Measurements from ENCODE around the gene TNC.

TNC gene

GRCh38 chr9:115008536-115009270 is 109.3 kb downstream of the TNC start:
- peak; percentile 52 for DNase-seq (ENCODE audit: low spot score)

GRCh38 chr9:115006660-115007059 is 111.3 kb downstream of the TNC start:
- peak; percentile 85 for DNase-seq (ENCODE audit: low spot score)

- no peak for DNase-seq (ENCODE audit: low spot score)
Measured at GRCh38 chr9:115005322-115005721, 112.6 kb downstream of the TNC start.

GRCh38 chr9:115004545-115004944 is 113.4 kb downstream of the TNC start:
- DNase-seq (ENCODE audit: low spot score), result peak; percentile 30

- DNase-seq (ENCODE audit: low spot score), result no peak
Measured at GRCh38 chr9:115002371-115003120, 115.4 kb downstream of the TNC start.

GRCh38 chr9:115000217-115000639 is 117.7 kb downstream of the TNC start:
- peak; percentile 35 for DNase-seq (ENCODE audit: low spot score)

- no peak for DNase-seq (ENCODE audit: low spot score)
Measured at GRCh38 chr9:114998326-114998725, 119.6 kb downstream of the TNC start.

GRCh38 chr9:114995681-114996221 is 122.2 kb downstream of the TNC start:
- no peak for DNase-seq (ENCODE audit: low spot score)

GRCh38 chr9:114994768-114995167 is 123.2 kb downstream of the TNC start:
- DNase-seq (ENCODE audit: low spot score), result no peak

GRCh38 chr9:114991861-114992260 is 126.1 kb downstream of the TNC start:
- no peak for DNase-seq (ENCODE audit: low spot score)

- no peak for DNase-seq (ENCODE audit: low spot score)
Measured at GRCh38 chr9:114990901-114991300, 127.1 kb downstream of the TNC start.

GRCh38 chr9:114989600-114990410 is 128.2 kb downstream of the TNC start:
- peak; percentile 64 for DNase-seq (ENCODE audit: low spot score)

- DNase-seq (ENCODE audit: low spot score), result peak; percentile 67
Measured at GRCh38 chr9:114988962-114989599, 128.9 kb downstream of the TNC start.

- DNase-seq (ENCODE audit: low spot score), result no peak
Measured at GRCh38 chr9:114987116-114987515, 130.8 kb downstream of the TNC start.

- no peak for DNase-seq (ENCODE audit: low spot score)
Measured at GRCh38 chr9:114985959-114986501, 131.9 kb downstream of the TNC start.

- DNase-seq (ENCODE audit: low spot score), result no peak
Measured at GRCh38 chr9:114981063-114981462, 136.9 kb downstream of the TNC start.

- no peak for DNase-seq (ENCODE audit: low spot score)
Measured at GRCh38 chr9:114973216-114973615, 144.7 kb downstream of the TNC start.

- no peak for DNase-seq (ENCODE audit: low spot score)
Measured at GRCh38 chr9:114972510-114973136, 145.3 kb downstream of the TNC start.

All from activated CD4-positive, alpha-beta T cell treated with anti-CD3 and anti-CD28 coated beads, Interleukin-2, Interleukin-4, amounts not matched to agents 100 ng/mL and 50 ng/mL, durations not matched to agents 16 hours and 8 hours (primary cell).